Measurements from ENCODE around the gene PPTC7. TPM values are rescaled to one million over a fixed set of nuclear protein-coding genes. Genes with fewer than 3 reads are reported as not detected.

PPTC7 gene
- total and polyA plus RNA-seq, 2 of the 13 experiments (the other 11 are each of a cell fraction or from before 2014, with no cell fraction given), result 4.8 to 12.3 TPM

DNA sequence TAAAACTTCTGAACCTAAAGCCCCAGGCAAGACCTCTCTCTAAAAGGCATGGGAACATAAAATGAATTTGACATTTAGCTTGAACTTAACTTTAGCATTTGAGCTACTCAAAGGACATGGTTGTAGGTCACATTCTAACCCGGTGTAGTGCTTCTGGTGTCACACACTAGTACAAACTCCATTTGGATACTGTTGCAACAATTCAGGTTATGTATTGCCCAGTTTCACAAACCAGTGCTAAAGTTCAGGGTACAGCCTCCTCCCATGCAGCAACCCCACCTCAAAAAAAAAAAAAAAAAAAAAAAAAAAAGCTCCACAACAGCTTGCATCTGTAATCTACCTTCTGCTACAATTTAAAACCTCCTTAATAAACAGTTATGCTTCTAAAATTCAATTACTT lies 7.8 kb downstream of the PPTC7 start (continued):
- TF ChIP-seq, protein P1, sequence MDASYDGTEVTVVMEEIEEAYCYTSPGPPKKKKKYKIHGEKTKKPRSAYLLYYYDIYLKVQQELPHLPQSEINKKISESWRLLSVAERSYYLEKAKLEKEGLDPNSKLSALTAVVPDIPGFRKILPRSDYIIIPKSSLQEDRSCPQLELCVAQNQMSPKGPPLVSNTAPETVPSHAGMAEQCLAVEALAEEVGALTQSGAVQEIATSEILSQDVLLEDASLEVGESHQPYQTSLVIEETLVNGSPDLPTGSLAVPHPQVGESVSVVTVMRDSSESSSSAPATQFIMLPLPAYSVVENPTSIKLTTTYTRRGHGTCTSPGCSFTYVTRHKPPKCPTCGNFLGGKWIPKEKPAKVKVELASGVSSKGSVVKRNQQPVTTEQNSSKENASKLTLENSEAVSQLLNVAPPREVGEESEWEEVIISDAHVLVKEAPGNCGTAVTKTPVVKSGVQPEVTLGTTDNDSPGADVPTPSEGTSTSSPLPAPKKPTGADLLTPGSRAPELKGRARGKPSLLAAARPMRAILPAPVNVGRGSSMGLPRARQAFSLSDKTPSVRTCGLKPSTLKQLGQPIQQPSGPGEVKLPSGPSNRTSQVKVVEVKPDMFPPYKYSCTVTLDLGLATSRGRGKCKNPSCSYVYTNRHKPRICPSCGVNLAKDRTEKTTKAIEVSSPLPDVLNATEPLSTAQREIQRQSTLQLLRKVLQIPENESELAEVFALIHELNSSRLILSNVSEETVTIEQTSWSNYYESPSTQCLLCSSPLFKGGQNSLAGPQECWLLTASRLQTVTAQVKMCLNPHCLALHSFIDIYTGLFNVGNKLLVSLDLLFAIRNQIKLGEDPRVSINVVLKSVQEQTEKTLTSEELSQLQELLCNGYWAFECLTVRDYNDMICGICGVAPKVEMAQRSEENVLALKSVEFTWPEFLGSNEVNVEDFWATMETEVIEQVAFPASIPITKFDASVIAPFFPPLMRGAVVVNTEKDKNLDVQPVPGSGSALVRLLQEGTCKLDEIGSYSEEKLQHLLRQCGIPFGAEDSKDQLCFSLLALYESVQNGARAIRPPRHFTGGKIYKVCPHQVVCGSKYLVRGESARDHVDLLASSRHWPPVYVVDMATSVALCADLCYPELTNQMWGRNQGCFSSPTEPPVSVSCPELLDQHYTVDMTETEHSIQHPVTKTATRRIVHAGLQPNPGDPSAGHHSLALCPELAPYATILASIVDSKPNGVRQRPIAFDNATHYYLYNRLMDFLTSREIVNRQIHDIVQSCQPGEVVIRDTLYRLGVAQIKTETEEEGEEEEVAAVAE (CRISPR knock-in tag; IDR thresholded peaks at IDR 0.05; ENCODE audit: borderline replicate concordance), result no peak
- TF ChIP-seq, protein P2, sequence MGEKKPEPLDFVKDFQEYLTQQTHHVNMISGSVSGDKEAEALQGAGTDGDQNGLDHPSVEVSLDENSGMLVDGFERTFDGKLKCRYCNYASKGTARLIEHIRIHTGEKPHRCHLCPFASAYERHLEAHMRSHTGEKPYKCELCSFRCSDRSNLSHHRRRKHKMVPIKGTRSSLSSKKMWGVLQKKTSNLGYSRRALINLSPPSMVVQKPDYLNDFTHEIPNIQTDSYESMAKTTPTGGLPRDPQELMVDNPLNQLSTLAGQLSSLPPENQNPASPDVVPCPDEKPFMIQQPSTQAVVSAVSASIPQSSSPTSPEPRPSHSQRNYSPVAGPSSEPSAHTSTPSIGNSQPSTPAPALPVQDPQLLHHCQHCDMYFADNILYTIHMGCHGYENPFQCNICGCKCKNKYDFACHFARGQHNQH (CRISPR knock-in tag; IDR thresholded peaks at IDR 0.05), result peak; percentile 66; the same call in 1 of the 2 replicates
- TF ChIP-seq ZNF878 (CRISPR knock-in tag; IDR thresholded peaks at IDR 0.05) (no peak), THAP9 (CRISPR knock-in tag; IDR thresholded peaks at IDR 0.05; ENCODE audit: borderline replicate concordance) (no peak), PAWR (CRISPR knock-in tag; IDR thresholded peaks at IDR 0.05; ENCODE audit: borderline replicate concordance) (no peak), ZNF138 (CRISPR knock-in tag; IDR thresholded peaks at IDR 0.05; ENCODE audit: low read depth) (no peak), SALL1 (CRISPR knock-in tag; IDR thresholded peaks at IDR 0.05) (peak; percentile 67; the same call in 1 of the 2 replicates), ZSCAN29 (CRISPR knock-in tag; conservative IDR thresholded peaks at IDR 0.05) (peak; percentile 51; the same call in 1 of the 2 replicates), TAF15 (IDR thresholded peaks at IDR 0.05; ENCODE audit: low read depth, low read length, poor library complexity, severe bottlenecking) (no peak), RARA (CRISPR knock-in tag; IDR thresholded peaks at IDR 0.05) (peak; percentile 96), ZNF382 (CRISPR knock-in tag; IDR thresholded peaks at IDR 0.05; ENCODE audit: borderline replicate concordance) (no peak), ELF3 (CRISPR knock-in tag; IDR thresholded peaks at IDR 0.05) (peak; percentile 55; the same call in 1 of the 2 replicates), IRF2 (CRISPR knock-in tag; IDR thresholded peaks at IDR 0.05) (peak; percentile 87), ZNF275 (CRISPR knock-in tag; IDR thresholded peaks at IDR 0.05; ENCODE audit: borderline replicate concordance) (no peak), ZNF225 (CRISPR knock-in tag; IDR thresholded peaks at IDR 0.05) (no peak), ZNF772 (CRISPR knock-in tag; IDR thresholded peaks at IDR 0.05) (no peak)
- TF ChIP-seq, protein P3, sequence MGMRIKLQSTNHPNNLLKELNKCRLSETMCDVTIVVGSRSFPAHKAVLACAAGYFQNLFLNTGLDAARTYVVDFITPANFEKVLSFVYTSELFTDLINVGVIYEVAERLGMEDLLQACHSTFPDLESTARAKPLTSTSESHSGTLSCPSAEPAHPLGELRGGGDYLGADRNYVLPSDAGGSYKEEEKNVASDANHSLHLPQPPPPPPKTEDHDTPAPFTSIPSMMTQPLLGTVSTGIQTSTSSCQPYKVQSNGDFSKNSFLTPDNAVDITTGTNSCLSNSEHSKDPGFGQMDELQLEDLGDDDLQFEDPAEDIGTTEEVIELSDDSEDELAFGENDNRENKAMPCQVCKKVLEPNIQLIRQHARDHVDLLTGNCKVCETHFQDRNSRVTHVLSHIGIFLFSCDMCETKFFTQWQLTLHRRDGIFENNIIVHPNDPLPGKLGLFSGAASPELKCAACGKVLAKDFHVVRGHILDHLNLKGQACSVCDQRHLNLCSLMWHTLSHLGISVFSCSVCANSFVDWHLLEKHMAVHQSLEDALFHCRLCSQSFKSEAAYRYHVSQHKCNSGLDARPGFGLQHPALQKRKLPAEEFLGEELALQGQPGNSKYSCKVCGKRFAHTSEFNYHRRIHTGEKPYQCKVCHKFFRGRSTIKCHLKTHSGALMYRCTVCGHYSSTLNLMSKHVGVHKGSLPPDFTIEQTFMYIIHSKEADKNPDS (CRISPR knock-in tag; IDR thresholded peaks at IDR 0.05), result no peak
